ENCODE results near the gene DPPA5.
A peak's percentile ranks its signal among the peaks of the same experiment; 100 is the strongest.
"Not testable (repeated sequence)": the region's sequence is repeated elsewhere in the genome, so short reads cannot be mapped to it uniquely, and the experiment has no call there.

DPPA5 gene

GRCh38 chr6:73353636-73354593 is at the start of gene DPPA5:
Gene DPPA5, minus strand, starts transcription at chr6:73354276. Its CDS starts 51 bp downstream, at chr6:73354225.
- no peak for DNase-seq (ENCODE audit: low read depth in 2 of 2)

- no peak for DNase-seq (ENCODE audit: low read depth in 2 of 2)
Measured at GRCh38 chr6:73400656-73401055, 46.6 kb upstream of the DPPA5 start.

- DNase-seq (ENCODE audit: low read depth in 2 of 2): no peak
Measured at GRCh38 chr6:73395875-73396274, 41.8 kb upstream of the DPPA5 start.

GRCh38 chr6:73394577-73395354 is 40.7 kb upstream of the DPPA5 start, which contains the start of gene DDX43:
Gene DDX43, plus strand, starts transcription at chr6:73394828. Its CDS starts 78 bp downstream, at chr6:73394906.
- peak in 1 of 2 donors; percentile 15 for DNase-seq (ENCODE audit: low read depth in 2 of 2)

GRCh38 chr6:73393278-73393677 is 39.2 kb upstream of the DPPA5 start:
- no peak for DNase-seq (ENCODE audit: low read depth in 2 of 2)

- not testable (repeated sequence) for DNase-seq (ENCODE audit: low read depth in 2 of 2)
Measured at GRCh38 chr6:73392188-73392587, 38.1 kb upstream of the DPPA5 start.

- no peak for DNase-seq (ENCODE audit: low read depth in 2 of 2)
Measured at GRCh38 chr6:73391675-73392074, 37.6 kb upstream of the DPPA5 start.

GRCh38 chr6:73389854-73390253 is 35.8 kb upstream of the DPPA5 start:
- no peak for DNase-seq (ENCODE audit: low read depth in 2 of 2)

- DNase-seq (ENCODE audit: low read depth in 2 of 2): peak; percentile 19 to 34
Measured at GRCh38 chr6:73388800-73389512, 34.9 kb upstream of the DPPA5 start.

- no peak for DNase-seq (ENCODE audit: low read depth in 2 of 2)
Measured at GRCh38 chr6:73388433-73388799, 34.3 kb upstream of the DPPA5 start.

- no peak for DNase-seq (ENCODE audit: low read depth in 2 of 2)
Measured at GRCh38 chr6:73382462-73383113, 28.5 kb upstream of the DPPA5 start.

- DNase-seq (ENCODE audit: low read depth in 2 of 2): not testable (repeated sequence)
Measured at GRCh38 chr6:73381531-73381930, 27.5 kb upstream of the DPPA5 start.

GRCh38 chr6:73377225-73377624 is 23.1 kb upstream of the DPPA5 start:
- DNase-seq (ENCODE audit: low read depth in 2 of 2): no peak

GRCh38 chr6:73375216-73375615 is 21.1 kb upstream of the DPPA5 start:
- DNase-seq (ENCODE audit: low read depth in 2 of 2): no peak

- DNase-seq (ENCODE audit: low read depth in 2 of 2): no peak
Measured at GRCh38 chr6:73372516-73372915, 18.4 kb upstream of the DPPA5 start.

- DNase-seq (ENCODE audit: low read depth in 2 of 2): no peak
Measured at GRCh38 chr6:73371984-73372383, 17.9 kb upstream of the DPPA5 start.

- no peak for DNase-seq (ENCODE audit: low read depth in 2 of 2)
Measured at GRCh38 chr6:73369563-73369962, 15.5 kb upstream of the DPPA5 start, which contains the start of gene OOEP. Gene OOEP, minus strand, starts transcription at chr6:73369897. Its CDS starts 105 bp downstream, at chr6:73369792.

- no peak for DNase-seq (ENCODE audit: low read depth in 2 of 2)
Measured at GRCh38 chr6:73369157-73369556, 15.1 kb upstream of the DPPA5 start.

GRCh38 chr6:73368675-73369074 is 14.6 kb upstream of the DPPA5 start:
- DNase-seq (ENCODE audit: low read depth in 2 of 2): no peak

GRCh38 chr6:73367761-73368355 is 13.8 kb upstream of the DPPA5 start:
- no peak for DNase-seq (ENCODE audit: low read depth in 2 of 2)

GRCh38 chr6:73364549-73364948 is 10.5 kb upstream of the DPPA5 start:
- DNase-seq (ENCODE audit: low read depth in 2 of 2): no peak
